GDM1 (cell line): Measurements from ENCODE around the gene PCDHA8.
"Not testable (repeated sequence)": the region's sequence is repeated elsewhere in the genome, so short reads cannot be mapped to it uniquely, and the experiment has no call there.

Experiments
- DNase-seq: peaks from one replicate; lab custom pipeline; 2025; lab: John Stamatoyannopoulos, UW

Gene PCDHA8

DNA sequence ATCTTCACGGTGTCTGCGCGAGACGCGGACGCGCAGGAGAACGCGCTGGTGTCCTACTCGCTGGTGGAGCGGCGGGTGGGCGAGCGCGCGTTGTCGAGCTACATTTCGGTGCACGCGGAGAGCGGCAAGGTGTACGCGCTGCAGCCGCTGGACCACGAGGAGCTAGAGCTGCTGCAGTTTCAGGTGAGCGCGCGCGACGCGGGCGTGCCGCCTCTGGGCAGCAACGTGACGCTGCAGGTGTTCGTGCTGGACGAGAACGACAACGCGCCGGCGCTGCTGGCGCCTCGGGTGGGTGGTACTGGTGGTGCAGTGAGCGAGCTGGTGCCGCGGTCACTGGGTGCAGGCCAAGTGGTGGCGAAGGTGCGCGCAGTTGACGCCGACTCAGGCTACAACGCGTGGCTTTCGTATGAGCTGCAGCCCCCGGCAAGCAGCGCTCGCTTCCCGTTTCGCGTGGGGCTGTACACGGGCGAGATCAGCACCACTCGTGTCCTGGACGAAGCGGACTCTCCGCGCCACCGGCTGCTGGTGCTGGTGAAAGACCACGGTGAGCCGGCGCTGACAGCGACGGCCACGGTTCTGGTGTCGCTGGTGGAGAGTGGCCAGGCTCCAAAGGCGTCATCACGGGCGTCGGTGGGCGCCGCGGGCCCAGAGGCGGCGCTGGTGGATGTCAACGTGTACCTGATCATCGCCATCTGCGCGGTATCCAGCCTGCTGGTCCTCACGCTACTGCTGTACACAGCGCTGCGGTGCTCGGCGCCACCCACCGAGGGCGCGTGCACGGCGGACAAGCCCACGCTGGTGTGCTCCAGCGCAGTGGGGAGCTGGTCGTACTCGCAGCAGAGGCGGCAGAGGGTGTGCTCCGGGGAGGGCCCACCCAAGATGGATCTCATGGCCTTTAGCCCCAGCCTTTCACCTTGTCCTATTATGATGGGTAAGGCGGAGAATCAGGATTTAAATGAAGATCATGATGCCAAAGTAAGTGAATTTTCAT is 11.2 kb upstream of the PCDHA8 start:
- not testable (repeated sequence) for DNase-seq

DNA sequence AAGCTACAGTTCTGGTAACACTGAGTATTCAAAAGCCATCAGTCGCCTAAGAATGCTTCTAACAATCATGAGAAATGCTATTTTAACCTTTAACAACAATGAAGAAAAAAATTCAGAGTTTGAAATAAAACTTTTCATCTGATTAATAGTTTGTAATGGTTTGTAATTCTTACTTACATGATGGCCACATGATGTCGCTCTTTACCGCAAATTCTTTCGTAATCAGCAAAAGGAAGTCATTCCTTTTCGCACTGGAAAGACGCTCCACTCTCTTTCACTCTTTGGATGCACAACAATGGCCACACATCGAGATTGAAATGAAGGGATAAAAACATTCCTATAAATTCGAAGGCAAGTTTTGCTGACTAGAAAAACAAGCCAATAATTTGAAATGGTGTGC is 7.0 kb upstream of the PCDHA8 start, which contains the start of gene PCDHA7:
PCDHA7 (plus strand) TSS at position 277 of the 400 bp plus-strand sequence; CDS start at position 392, 115 bp downstream.
- DNase-seq: no peak

DNA sequence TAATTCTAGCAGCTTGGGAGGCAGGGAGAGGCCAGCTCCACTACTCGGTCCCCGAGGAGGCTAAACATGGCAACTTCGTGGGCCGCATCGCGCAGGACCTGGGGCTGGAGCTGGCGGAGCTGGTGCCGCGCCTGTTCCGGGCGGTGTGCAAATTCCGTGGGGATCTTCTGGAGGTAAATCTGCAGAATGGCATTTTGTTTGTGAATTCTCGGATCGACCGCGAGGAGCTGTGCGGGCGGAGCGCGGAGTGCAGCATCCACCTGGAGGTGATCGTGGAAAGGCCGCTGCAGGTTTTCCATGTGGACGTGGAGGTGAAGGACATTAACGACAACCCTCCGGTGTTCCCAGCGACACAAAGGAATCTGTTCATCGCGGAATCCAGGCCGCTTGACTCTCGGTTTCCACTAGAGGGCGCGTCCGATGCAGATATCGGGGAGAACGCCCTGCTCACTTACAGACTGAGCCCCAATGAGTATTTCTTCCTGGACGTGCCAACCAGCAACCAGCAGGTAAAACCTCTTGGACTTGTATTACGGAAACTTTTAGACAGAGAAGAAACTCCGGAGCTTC is 6.5 kb upstream of the PCDHA8 start:
- not testable (repeated sequence) for DNase-seq

DNA sequence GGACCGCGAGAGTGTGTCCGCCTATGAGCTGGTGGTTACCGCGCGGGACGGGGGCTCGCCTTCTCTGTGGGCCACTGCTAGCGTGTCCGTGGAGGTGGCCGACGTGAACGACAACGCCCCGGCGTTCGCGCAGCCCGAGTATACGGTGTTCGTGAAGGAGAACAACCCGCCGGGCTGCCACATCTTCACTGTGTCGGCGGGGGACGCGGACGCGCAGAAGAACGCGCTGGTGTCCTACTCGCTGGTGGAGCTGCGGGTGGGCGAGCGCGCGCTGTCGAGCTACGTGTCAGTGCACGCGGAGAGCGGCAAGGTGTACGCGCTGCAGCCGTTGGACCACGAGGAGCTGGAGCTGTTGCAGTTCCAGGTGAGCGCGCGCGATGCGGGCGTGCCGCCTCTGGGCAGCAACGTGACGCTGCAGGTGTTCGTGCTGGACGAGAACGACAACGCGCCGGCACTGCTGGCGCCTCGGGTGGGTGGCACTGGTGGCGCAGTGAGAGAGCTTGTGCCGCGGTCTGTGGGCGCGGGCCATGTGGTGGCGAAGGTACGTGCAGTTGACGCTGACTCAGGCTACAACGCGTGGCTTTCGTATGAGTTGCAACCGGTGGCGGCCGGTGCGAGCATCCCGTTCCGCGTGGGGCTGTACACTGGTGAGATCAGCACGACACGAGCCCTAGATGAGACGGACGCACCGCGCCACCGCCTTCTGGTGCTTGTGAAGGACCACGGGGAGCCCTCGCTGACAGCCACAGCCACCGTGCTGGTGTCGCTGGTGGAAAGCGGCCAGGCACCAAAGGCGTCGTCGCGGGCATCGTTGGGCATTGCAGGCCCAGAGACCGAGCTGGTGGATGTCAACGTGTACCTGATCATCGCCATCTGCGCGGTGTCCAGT is 5.1 kb upstream of the PCDHA8 start:
- DNase-seq: no peak

DNA sequence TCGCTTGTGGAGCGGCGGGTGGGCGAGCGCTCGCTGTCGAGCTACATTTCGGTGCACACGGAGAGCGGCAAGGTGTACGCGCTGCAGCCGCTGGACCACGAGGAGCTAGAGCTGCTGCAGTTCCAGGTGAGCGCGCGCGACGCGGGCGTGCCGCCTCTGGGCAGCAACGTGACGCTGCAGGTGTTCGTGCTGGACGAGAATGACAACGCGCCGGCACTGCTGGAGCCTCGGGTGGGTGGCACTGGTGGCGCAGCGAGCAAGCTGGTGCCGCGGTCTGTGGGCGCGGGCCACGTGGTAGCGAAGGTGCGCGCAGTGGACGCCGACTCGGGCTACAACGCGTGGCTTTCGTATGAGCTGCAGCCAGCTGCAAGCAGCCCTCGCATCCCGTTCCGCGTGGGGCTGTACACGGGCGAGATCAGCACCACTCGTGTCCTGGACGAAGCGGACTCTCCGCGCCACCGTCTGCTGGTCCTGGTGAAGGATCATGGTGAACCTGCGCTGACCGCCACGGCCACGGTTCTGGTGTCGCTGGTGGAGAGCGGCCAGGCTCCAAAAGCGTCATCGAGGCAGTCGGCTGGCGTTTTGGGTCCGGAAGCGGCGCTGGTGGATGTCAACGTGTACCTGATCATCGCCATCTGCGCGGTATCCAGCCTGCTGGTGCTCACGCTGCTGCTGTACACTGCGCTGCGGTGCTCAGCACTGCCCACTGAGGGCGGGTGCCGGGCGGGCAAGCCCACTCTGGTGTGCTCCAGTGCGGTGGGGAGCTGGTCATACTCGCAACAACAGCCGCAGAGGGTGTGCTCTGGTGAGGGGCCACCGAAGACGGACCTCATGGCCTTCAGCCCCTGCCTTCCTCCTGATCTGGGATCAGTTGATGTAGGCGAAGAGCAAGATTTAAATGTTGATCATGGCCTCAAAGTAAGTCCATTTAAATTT is 2.1 kb downstream of the PCDHA8 start:
- no peak for DNase-seq

DNA sequence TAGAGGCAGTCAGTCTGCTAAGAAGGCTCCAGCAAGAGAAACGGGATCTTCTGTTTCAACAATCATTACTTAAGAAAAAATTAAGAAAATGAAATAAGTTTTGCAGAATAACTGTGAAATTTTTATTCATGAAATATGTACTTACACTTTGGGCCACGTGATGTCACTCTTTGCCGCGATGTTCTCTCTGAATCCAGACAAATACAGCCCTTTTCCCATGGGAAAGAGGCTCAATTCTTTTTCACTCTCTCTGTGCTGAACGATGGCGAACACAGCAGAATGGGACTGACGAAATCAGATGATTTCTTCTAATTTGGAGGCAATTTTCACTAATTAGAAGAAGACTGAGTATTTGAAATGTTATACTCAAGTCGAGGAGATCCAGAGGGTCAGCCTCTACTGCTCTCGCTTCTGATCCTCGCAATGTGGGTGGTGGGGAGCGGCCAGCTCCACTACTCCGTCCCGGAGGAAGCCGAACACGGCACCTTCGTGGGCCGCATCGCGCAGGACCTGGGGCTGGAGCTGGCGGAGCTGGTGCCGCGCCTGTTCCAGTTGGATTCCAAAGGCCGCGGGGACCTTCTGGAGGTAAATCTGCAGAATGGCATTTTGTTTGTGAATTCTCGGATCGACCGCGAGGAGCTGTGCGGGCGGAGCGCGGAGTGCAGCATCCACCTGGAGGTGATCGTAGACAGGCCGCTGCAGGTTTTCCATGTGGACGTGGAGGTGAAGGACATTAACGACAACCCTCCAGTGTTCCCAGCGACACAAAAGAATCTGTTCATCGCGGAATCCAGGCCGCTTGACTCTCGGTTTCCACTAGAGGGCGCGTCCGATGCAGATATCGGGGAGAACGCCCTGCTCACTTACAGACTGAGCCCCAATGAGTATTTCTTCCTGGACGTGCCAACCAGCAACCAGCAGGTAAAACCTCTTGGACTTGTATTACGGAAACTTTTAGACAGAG is 7.4 kb downstream of the PCDHA8 start, which contains the start of gene PCDHA9:
PCDHA9 (plus strand) TSS at position 244 of the 964 bp plus-strand sequence; CDS start at position 358, 114 bp downstream.
- DNase-seq: not testable (repeated sequence)

DNA sequence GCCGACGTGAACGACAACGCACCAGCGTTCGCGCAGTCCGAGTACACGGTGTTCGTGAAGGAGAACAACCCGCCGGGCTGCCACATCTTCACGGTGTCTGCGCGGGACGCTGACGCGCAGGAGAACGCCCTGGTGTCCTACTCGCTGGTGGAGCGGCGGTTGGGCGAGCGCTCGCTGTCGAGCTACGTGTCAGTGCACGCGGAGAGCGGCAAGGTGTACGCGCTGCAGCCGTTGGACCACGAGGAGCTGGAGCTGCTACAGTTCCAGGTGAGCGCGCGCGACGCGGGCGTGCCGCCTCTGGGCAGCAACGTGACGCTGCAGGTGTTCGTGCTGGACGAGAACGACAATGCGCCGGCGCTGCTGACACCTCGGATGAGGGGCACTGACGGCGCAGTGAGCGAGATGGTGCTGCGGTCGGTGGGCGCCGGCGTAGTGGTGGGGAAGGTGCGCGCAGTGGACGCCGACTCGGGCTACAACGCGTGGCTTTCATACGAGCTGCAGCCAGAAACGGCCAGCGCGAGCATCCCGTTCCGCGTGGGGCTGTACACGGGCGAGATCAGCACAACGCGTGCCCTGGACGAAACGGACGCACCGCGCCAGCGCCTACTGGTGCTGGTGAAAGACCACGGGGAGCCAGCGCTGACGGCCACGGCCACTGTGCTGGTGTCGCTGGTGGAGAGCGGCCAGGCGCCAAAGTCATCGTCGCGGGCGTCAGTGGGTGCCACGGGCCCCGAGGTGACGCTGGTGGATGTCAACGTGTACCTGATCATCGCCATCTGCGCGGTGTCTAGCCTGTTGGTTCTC is 9.0 kb downstream of the PCDHA8 start:
- not testable (repeated sequence) for DNase-seq

DNA sequence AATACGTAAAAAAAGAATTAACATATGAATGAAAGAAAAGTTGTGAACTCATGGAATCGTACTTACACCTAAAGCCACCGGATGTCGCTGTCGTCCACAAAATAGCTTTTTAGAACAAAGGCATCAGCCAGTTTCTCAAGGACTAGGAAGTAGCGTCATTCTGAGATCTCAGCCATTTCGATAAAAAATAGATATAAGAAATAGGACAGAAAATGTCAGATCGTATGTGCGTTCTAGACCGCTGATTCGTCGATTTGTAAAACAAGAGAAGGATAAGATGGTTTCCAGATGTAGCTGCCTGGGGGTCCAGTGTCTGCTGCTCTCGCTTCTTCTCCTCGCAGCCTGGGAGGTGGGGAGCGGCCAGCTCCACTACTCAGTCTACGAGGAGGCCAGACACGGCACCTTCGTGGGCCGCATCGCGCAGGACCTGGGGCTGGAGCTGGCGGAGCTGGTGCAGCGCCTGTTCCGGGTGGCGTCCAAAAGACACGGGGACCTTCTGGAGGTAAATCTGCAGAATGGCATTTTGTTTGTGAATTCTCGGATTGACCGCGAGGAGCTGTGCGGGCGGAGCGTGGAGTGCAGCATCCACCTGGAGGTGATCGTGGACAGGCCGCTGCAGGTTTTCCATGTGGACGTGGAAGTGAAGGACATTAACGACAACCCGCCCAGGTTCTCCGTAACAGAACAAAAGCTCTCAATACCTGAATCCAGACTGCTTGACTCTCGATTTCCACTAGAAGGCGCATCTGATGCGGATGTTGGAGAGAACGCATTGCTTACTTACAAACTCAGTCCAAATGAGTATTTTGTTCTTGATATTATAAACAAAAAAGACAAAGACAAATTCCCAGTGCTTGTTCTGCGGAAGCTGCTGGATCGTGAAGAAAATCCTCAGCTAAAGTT is 15.0 kb downstream of the PCDHA8 start, which contains the start of gene PCDHA10:
PCDHA10 (plus strand) TSS at position 126 of the 903 bp plus-strand sequence; CDS start at position 278, 152 bp downstream.
- no peak for DNase-seq

DNA sequence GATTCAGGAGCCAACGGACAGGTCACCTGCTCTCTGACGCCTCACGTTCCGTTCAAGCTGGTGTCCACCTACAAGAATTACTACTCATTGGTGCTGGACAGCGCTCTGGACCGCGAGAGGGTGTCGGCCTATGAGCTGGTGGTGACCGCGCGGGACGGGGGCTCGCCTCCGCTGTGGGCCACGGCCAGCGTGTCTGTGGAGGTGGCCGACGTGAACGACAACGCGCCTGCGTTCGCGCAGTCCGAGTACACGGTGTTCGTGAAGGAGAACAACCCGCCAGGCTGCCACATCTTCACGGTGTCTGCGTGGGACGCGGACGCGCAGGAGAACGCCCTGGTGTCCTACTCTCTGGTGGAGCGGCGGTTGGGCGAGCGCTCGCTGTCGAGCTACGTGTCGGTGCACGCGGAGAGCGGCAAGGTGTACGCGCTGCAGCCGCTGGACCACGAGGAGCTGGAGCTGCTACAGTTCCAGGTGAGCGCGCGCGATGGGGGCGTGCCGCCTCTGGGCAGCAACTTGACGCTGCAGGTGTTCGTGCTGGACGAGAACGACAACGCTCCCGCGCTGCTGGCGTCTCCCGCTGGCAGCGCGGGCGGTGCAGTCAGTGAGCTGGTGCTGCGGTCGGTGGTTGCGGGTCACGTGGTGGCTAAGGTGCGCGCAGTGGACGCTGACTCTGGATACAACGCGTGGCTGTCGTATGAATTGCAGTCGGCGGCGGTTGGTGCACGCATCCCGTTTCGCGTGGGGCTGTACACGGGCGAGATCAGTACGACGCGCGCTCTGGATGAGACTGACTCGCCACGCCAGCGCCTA is 16.4 kb downstream of the PCDHA8 start:
- DNase-seq: no peak

DNA sequence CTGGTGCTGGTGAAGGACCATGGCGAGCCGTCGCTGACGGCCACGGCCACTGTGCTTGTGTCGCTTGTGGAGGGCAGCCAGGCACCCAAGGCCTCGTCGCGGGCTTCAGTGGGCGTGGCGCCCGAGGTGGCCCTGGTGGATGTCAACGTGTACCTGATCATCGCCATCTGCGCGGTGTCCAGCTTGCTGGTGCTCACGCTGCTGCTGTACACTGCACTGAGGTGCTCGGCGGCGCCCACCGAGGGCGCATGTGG is 16.9 kb downstream of the PCDHA8 start:
- no peak for DNase-seq

DNA sequence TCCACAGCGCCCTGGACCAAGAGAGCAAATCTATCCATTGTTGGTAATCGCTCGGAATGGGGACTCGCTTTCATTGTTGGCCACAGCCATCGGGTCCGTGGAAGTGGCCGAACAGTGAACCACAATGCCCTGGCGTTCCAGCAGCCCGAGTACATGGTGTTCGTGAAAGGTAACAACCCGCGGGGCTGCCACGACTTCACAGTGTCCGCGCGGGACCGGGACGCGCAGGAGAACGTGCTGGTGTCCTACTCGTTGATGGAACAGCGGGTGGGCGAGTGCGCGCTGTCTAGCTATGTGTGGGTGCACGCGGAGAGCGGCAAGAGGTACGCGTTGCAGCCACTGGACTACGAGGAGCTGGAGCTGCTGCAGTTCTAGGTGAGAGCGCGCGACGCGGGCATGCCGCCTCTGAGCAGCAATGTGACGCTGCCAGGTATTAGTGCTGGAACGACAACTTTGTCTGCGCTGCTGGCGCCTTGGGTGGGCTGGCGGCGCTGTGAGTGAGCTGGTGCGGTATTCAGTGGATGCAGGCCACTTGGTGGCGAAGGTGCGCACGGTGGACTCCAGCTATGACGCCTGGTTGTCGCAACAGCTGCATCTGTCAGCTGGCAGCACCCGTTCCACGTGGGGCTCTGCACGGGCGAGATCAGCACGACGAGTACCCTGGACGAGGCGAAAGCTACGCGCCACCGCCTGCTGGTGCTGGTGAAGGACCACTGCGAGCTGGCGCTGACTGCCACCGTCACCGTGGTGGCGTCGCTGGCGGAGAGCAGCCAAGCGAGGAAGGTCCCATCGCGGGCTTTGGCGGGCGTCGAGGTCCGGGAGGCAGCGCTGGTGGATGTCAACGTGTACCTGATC is 21.7 kb downstream of the PCDHA8 start:
- no peak for DNase-seq

DNA sequence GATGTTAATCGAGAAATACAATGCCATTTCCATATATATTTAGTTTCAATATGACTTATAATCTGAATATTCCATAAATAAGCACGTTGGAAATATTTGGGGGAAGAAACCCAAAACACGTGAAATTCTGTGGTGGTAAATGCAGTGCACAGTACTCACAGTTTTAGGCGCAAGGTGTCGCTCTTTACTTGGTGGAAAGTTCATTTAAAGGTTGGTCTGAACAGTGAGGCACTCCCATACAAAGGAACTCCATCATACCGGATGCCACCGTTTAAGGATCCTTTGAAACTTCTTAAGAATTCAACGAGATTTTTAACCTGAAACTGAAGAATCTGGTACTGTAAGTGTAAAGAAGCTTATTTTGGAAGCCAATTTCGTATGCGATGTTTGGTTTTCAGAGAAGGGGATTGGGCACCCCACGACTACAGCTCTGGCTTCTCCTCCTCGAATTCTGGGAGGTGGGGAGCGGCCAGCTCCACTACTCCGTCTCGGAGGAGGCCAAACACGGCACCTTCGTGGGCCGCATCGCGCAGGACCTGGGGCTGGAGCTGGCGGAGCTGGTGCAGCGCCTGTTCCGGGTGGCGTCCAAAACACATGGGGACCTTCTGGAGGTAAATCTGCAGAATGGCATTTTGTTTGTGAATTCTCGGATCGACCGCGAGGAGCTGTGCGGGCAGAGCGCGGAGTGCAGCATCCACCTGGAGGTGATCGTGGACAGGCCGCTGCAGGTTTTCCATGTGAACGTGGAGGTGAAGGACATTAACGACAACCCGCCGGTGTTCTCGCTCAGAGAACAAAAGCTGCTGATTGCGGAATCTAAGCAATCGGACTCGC is 28.0 kb downstream of the PCDHA8 start, which contains the start of gene PCDHA11:
PCDHA11 (plus strand) TSS at position 237 of the 834 bp plus-strand sequence; CDS start at position 384, 147 bp downstream.
- DNase-seq: no peak

DNA sequence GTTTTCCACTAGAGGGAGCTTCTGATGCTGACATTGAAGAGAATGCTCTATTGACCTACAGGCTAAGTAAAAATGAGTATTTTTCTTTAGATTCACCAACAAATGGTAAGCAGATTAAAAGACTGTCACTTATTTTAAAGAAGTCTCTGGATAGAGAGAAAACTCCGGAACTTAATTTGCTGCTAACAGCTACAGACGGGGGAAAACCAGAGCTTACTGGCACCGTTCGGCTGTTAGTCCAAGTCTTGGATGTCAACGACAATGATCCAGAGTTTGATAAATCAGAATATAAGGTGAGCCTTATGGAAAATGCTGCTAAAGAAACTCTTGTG is 28.5 kb downstream of the PCDHA8 start:
- DNase-seq: no peak

DNA sequence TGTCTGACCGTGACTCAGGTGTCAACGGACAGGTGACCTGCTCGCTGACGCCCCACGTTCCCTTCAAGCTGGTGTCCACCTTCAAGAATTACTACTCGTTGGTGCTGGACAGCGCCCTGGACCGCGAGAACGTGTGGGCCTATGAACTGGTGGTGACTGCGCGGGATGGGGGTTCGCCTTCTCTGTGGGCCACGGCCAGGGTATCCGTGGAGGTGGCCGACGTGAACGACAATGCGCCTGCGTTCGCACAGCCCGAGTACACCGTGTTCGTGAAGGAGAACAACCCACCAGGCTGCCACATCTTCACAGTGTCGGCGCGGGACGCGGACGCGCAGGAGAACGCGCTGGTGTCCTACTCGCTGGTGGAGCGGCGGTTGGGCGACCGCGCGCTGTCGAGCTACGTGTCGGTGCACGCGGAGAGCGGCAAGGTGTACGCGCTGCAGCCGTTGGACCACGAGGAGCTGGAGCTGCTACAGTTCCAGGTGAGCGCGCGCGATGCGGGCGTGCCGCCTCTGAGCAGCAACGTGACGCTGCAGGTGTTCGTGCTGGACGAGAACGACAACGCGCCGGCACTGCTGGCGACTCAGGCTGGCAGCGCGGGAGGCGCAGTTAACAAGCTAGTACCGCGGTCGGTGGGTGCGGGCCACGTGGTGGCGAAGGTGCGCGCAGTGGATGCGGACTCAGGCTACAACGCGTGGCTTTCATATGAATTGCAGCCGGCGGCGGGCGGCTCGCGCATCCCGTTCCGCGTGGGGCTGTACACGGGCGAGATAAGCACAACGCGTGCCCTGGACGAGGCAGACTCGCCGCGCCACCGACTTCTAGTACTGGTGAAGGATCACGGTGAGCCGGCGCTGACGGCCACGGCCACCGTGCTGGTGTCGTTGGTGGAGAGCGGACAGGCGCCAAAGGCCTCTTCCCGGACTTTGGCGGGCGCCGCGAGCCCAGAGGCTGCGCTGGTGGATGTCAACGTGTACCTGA is 29.5 kb downstream of the PCDHA8 start:
- DNase-seq: no peak
